IgD-negative memory B cell (primary cell): Measurements from ENCODE around the gene DOK1. TPM values are rescaled to one million over a fixed set of nuclear protein-coding genes. Genes with fewer than 3 reads are reported as not detected.
"Not testable (repeated sequence)": the region's sequence is repeated elsewhere in the genome, so short reads cannot be mapped to it uniquely, and the experiment has no call there.

Experiments
- H3K27ac Mint-ChIP-seq, 3 donors: one replicate each; pipeline ENCODE4 v1.8.0; 2020 to 2022; ENCODE audit warnings: mild to moderate bottlenecking in 3 of 3, mixed read lengths in 3 of 3, moderate library complexity in 1 of 3
- H3K27me3 Mint-ChIP-seq: one replicate; pipeline ENCODE4 v1.8.0; 2021; ENCODE audit warnings: mixed read lengths
- H3K36me3 Mint-ChIP-seq: one replicate; pipeline ENCODE4 v1.8.0; 2020; ENCODE audit warnings: mild to moderate bottlenecking, mixed read lengths
- H3K4me1 Mint-ChIP-seq, 3 donors: one replicate each; pipeline ENCODE4 v1.8.0; 2020 to 2022; ENCODE audit warnings: mixed read lengths in 3 of 3, mild to moderate bottlenecking in 1 of 3
- H3K4me3 Mint-ChIP-seq, 4 donors: one replicate each; pipeline ENCODE4 v1.8.0; 2020 to 2022; ENCODE audit warnings: mild to moderate bottlenecking in 4 of 4, mixed read lengths in 4 of 4, moderate library complexity in 3 of 4
- H3K9me3 Mint-ChIP-seq, 3 donors: one replicate each; pipeline ENCODE4 v1.8.0; 2020 to 2021; ENCODE audit warnings: mixed read lengths in 3 of 3, mild to moderate bottlenecking in 1 of 3
- polyA plus RNA-seq: library from polyadenylated mRNA; unstranded; fragments of 300-500 nt; fragmentation: Illumina TruSeq; gene quantifications from one replicate; pipeline ENCODE4 v1.2.3, GENCODE V29; 2021

DOK1 gene
- polyA plus RNA-seq, 1 donor from 2014 or later, result 48.9 TPM

DNA sequence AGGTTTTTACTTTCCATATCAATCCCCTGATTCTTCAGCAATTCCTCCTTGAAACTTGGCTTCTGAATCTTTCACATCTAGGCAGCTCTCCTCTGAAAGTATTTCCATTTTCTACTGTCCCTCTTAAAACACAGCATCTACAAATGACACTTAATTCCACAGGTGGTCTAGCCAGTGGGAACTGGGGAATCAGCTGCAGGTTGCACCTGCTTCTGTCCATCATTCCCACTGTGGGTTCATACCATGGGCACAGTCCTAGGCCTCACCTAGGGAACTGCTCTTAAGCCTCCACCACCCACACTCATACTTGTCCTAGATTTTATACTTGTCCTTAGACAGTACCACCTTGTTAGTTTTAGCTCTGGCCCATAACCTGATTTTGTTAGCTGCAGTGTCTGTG lies 3.0 kb upstream of the DOK1 start:
- peaks cover 19% of the 10 kb centered on the region for H3K27me3 Mint-ChIP-seq
- H3K9me3 Mint-ChIP-seq, result no peaks in the 10 kb centered on the region
- peaks cover 16 to 24% (median 21%) of the 10 kb centered on the region in 3 donors for H3K4me1 Mint-ChIP-seq
- H3K27ac Mint-ChIP-seq, result peak overlapping the region in 1 of 3 donors; percentile 22
- H3K36me3 Mint-ChIP-seq, result no peaks in the 10 kb centered on the region
- peak overlapping the region in 3 of 4 donors; percentile 7 to 63 (median 57) for H3K4me3 Mint-ChIP-seq

DNA sequence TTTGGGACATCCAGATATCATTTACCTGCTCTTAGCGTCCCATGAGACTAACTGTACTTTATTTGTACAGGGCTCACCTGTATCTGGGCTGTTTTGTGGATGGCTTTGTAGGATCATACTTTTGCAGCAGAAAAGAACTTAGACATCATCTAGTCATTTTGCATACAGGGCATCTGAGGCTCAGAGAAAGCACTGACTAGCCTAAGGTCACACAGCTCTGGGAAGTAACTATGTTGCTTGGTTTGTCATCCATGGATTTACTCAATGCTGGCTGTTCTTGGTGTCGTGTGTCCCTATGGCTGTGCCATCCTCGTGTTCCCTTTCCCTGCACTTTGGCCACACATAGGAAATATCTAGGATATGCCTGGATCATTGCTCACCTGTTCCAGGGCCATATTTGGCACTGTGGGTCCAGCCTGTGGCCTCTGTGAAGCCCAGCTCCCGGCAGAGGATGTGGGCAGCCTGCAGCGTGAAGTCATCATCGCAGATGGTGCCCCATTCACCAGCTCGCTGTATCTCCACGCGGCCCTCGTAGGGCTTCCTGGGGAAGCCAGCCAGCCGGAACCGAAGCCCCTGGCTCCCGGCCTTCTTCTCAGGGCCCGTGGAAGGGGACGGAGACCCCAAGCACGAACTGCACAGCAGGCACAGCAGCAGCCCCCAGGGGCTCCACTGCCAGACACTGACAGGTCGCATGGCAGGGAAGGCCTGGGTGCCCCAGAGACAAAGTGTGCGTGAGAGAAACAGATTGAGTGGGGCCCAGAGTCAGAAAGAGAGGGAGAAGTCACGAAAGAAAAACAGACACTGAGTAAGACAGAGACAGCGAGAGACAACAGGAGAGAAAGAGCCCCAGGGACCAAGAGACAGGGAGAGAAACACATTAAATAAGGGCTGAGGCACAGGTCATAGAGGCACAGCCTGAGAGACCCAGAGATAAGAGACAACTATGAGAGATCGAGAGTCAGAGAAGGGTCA lies 2.3 kb upstream of the DOK1 start:
- no peaks in the 10 kb centered on the region for H3K9me3 Mint-ChIP-seq
- peak overlapping the region; percentile 35 to 78 (median 53) for H3K4me3 Mint-ChIP-seq
- peaks cover 18 to 24% (median 21%) of the 10 kb centered on the region in 3 donors for H3K4me1 Mint-ChIP-seq
- peak overlapping the region; percentile 70 to 97 (median 80) for H3K27ac Mint-ChIP-seq
- peaks cover 17% of the 10 kb centered on the region for H3K27me3 Mint-ChIP-seq
- no peaks in the 10 kb centered on the region for H3K36me3 Mint-ChIP-seq

DNA sequence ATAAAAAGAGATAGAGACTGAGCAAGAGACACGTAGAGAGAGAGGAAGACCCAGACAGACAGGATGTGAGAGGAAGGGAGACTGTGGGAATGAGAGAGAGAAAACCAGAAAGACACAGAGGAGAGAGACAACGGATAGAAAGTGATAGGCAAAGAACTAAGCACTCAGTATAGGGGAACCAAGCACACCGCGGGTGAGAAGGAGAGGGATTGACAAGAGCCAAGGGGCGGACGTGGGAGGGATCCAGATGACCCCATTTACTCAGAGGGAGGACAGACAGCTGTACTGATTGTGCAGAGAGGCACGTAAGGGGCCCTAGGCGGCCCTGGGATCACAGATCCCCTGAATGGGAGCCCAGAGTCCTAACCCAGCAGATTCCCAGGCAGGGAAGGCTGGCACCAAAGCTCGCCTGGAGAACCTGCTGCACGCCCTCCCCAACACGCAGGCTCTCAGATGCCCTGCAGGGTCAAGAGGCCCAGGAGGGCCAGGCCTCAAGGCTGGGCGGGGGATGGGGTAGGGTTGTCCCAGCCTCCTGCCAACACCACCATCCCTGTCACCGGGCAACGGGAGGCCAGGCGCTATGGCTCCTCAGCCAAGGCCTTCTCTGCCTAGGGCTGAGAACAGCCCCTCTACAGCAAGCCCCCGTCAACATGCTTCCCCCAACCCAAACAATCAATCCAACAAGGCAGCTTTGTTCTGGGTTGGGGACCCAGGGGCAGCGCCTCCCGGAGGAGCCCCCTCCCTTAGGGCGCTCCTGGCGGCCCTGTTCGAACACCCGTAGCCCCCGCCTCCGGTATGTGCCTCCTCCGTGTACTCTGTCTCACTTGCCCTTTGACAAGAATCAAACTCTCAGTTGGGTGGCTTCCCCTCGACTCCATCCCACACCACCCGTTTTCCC lies 1.4 kb upstream of the DOK1 start:
- peaks cover 14% of the 10 kb centered on the region for H3K27me3 Mint-ChIP-seq
- no peaks in the 10 kb centered on the region for H3K36me3 Mint-ChIP-seq
- H3K27ac Mint-ChIP-seq, result peak overlapping the region; percentile 70 to 97 (median 80)
- no peaks in the 10 kb centered on the region for H3K9me3 Mint-ChIP-seq
- H3K4me3 Mint-ChIP-seq, result peak overlapping the region; percentile 64 to 96 (median 87)
- H3K4me1 Mint-ChIP-seq, result peaks cover 17 to 24% (median 18%) of the 10 kb centered on the region in 3 donors

DNA sequence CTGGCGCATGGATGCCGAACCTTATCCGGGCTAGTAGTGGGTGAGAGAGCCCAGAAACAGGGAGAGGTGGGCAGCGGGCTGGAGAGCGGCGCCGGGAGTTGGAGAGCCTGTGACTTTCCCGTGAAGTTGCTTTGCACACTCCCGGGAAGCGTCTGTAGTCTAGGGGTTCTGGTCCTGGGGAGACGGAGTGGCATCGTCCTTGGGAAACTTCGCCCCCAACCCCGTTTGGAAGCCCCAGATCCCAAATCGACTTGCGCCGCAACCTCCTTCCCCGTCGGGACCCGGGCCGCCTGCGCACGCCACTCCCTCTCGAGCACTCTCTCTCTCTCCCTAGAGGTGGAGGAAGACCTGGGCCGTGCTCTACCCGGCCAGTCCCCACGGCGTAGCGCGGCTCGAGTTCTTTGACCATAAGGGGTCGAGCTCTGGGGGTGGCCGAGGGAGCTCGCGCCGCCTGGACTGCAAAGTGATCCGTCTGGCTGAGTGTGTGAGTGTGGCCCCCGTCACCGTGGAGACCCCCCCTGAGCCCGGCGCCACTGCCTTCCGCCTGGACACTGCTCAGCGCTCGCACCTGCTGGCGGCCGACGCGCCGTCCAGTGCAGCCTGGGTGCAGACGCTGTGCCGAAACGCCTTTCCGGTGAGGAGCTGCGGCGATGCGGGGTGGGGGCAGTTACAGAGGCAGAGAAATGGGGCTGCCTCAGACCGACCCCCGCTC lies 456 bp downstream of the DOK1 start:
- peaks cover 4% of the 10 kb centered on the region for H3K27me3 Mint-ChIP-seq
- no peaks in the 10 kb centered on the region for H3K9me3 Mint-ChIP-seq
- peaks cover 14 to 16% (median 14%) of the 10 kb centered on the region in 3 donors for H3K4me1 Mint-ChIP-seq
- no peaks in the 10 kb centered on the region for H3K36me3 Mint-ChIP-seq
- peak overlapping the region; percentile 92 to 97 (median 94) for H3K27ac Mint-ChIP-seq
- H3K4me3 Mint-ChIP-seq, result peak overlapping the region; percentile 93 to 96 (median 95)

DNA sequence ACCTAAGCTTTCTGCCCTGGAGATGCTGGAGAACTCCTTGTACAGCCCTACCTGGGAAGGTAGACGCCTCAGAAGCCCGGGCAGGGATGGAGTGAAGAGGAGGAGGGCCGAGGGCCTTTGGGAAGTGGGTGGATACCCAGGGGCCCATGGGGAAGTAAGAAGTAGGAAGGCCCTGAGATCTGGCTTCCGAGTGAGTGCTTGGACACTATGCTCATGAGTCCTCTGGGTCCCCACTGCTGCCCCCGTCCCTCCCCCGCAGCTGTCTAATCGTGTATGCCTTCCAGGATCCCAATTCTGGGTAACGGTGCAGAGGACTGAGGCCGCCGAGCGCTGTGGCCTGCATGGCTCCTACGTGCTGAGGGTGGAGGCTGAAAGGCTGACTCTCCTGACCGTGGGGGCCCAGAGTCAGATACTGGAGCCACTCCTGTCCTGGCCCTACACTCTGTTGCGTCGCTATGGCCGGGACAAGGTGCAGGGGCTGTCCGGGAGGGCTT lies 1.1 kb downstream of the DOK1 start:
- Mint-ChIP-seq H3K4me1 (peaks cover 14 to 16% (median 14%) of the 10 kb centered on the region in 3 donors), H3K36me3 (no peaks in the 10 kb centered on the region), H3K27me3 (peaks cover 5% of the 10 kb centered on the region), H3K4me3 (peak overlapping the region; percentile 93 to 96 (median 95)), H3K27ac (peak overlapping the region; percentile 87 to 94 (median 92)), H3K9me3 (no peaks in the 10 kb centered on the region)

DNA sequence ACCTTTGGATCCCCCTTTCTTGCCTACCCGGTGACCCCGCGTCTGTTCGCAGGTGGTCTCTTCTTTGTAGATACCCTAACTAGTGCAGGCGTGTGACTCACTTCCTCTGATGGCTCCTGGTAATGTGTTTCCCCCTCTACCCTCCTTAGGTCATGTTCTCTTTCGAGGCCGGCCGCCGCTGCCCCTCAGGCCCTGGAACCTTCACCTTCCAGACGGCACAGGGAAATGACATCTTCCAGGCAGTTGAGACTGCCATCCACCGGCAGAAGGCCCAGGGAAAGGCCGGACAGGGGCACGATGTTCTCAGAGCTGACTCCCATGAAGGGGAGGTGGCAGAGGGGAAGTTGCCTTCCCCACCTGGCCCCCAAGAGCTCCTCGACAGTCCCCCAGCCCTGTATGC lies 1.6 kb downstream of the DOK1 start:
- peaks cover under 1% of the 10 kb centered on the region for H3K36me3 Mint-ChIP-seq
- H3K4me1 Mint-ChIP-seq, result peaks cover 14 to 16% (median 14%) of the 10 kb centered on the region in 3 donors
- H3K9me3 Mint-ChIP-seq, result no peaks in the 10 kb centered on the region

DNA sequence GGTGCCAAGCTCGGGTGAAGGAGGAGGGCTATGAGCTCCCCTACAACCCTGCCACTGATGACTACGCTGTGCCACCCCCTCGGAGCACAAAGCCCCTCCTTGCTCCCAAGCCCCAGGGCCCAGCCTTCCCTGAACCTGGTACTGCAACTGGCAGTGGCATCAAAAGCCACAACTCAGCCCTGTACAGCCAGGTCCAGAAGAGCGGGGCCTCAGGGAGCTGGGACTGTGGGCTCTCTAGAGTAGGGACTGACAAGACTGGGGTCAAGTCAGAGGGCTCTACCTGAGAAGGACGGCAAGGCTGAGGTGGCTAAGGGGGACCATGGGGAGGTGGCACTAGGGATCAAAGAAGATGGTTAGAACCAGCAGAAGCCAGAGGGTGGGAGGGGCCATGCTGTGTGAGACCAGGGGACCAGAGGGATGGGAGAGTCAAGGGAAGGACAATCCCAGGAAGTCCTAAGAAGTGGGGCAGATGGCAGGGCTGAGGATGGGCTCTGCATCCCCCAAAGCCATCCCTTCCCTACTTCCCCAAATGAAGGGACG lies 2.4 kb downstream of the DOK1 start:
- Mint-ChIP-seq H3K27ac (peak overlapping the region in 1 of 3 donors; percentile 73), H3K36me3 (peaks cover 2% of the 10 kb centered on the region), H3K4me1 (peaks cover 14% of the 10 kb centered on the region in 3 donors), H3K4me3 (peak overlapping the region in 2 of 4 donors; percentile 58 to 94), H3K27me3 (peaks cover 5% of the 10 kb centered on the region), H3K9me3 (no peaks in the 10 kb centered on the region)

More for the DNA sequence above, 1.6 kb downstream of the DOK1 start:
- peak overlapping the region; percentile 93 to 96 (median 95) for H3K4me3 Mint-ChIP-seq
- H3K27ac Mint-ChIP-seq, result peak overlapping the region in 2 of 3 donors; percentile 73 to 87
- H3K27me3 Mint-ChIP-seq, result peaks cover 5% of the 10 kb centered on the region

DNA sequence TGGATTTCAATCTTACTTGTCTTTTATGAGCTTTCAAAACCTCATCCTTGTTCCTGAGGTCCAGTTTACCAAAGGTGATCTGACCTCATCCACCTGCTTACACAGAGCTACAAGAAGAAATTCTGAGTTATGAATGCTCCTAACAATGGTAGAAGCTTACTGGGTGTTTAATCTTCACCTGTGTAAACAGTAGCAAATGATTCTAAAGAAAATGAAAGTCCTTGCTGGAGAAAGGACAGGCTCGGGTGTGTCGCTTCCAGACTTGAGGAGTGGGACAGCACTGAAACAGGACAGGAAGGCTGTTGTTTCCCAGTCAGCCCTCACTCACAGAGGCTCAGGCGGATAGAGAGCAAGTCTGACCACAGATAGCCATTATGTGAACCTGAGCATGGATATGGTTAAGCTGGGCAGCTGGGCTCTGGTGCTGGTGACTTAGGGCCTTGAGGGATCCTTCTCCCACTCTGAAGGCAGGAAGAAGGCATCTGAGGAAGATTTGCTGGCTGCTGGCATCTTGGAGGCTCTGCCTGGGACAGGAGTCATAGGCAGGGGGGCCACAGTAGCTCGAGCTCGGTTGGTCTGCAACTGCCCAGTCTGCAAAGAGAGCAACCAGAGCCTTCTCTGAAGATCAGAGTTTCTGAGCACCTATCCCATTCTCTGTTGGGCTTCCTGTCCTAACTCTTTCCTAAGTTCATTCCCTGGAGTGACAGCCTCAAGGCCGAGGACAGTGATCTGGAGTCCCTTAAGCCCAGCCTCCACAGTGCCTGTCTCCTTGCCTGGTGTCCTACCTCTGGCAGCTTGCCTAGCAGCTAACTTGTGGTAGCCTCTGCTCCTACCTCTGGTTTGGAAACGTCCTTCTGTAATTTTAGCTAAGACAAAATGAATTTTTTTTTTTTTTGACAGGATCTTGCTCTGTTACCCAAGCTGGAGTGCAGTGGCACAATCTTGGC lies 4.0 kb downstream of the DOK1 start:
- peaks cover 3% of the 10 kb centered on the region for H3K27me3 Mint-ChIP-seq
- peaks cover 8 to 9% (median 8%) of the 10 kb centered on the region in 3 donors for H3K4me1 Mint-ChIP-seq
- peak overlapping the region in 1 of 4 donors; percentile 50 for H3K4me3 Mint-ChIP-seq
- peaks cover 2% of the 10 kb centered on the region for H3K36me3 Mint-ChIP-seq
- H3K9me3 Mint-ChIP-seq, result no peaks in the 10 kb centered on the region
- H3K27ac Mint-ChIP-seq, result peak overlapping the region in 2 of 3 donors; percentile 13 to 51

GRCh38 chr2:74559912-74560311 lies 5.4 kb downstream of the DOK1 start:
- H3K27ac Mint-ChIP-seq, result peak overlapping the region in 1 of 3 donors; percentile 76
- H3K4me3 Mint-ChIP-seq, result no peak overlapping the region
- H3K36me3 Mint-ChIP-seq, result peaks cover 4% of the 10 kb centered on the region
- H3K4me1 Mint-ChIP-seq, result peaks cover 5 to 8% (median 7%) of the 10 kb centered on the region in 3 donors
- peaks cover 3% of the 10 kb centered on the region for H3K27me3 Mint-ChIP-seq
- no peaks in the 10 kb centered on the region for H3K9me3 Mint-ChIP-seq

DNA sequence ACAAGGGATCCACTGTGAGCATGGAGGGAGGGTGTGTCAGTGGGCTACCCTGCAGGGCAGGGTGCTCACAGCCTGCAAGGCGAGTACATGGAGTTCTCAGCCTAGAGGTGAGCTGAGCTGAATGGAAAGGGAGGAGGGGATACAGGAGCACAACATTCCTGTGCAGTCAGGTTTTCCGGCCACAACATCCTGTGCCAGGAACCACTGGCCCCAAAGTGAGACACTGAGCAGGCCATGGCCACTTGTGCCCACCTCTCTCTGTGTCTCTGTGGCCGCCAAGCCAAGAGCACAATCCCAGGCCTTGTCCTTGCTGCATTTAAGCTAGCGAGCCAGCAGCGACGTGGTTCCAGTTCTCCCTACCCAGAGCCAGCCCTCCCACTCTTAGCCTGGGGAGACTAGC lies 6.1 kb downstream of the DOK1 start:
- Mint-ChIP-seq H3K27ac (no peak overlapping the region), H3K27me3 (peaks cover 3% of the 10 kb centered on the region), H3K4me1 (peaks cover 0 to 6% (median 4%) of the 10 kb centered on the region in 3 donors), H3K4me3 (no peak overlapping the region), H3K36me3 (peaks cover 4% of the 10 kb centered on the region), H3K9me3 (no peaks in the 10 kb centered on the region)

DNA sequence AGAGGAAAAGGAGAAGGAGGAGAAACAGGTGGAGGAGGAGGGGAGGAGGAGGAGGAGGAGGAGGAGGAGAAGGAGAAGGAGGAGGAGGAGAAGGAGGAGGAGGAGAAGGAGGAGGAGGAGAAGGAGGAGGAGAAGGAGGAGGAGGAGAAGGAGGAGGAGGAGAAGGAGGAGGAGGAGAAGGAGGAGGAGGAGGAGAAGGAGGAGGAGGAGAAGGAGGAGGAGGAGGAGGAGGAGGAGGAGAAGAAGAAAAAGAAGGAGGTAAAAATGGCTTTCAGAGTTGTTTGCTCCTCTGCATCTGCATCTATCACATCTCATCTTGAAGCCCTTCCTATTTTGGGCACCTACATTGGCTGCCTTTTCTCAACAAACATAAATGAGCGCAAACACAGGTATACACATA lies 6.5 kb downstream of the DOK1 start:
- H3K9me3 Mint-ChIP-seq, H3K36me3 Mint-ChIP-seq, H3K4me1 Mint-ChIP-seq, H3K27ac Mint-ChIP-seq, H3K27me3 Mint-ChIP-seq, H3K4me3 Mint-ChIP-seq: not testable (repeated sequence)

GRCh38 chr2:74562126-74562775 lies 7.7 kb downstream of the DOK1 start:
- H3K36me3 Mint-ChIP-seq, result peaks cover 5% of the 10 kb centered on the region
- H3K27me3 Mint-ChIP-seq, result peaks cover 3% of the 10 kb centered on the region
- no peak overlapping the region for H3K27ac Mint-ChIP-seq
- no peak overlapping the region for H3K4me3 Mint-ChIP-seq
- no peaks in the 10 kb centered on the region for H3K9me3 Mint-ChIP-seq
- H3K4me1 Mint-ChIP-seq, result peaks cover 0 to 2% (median 0%) of the 10 kb centered on the region in 3 donors

- peaks cover 3% of the 10 kb centered on the region for H3K27me3 Mint-ChIP-seq
- H3K9me3 Mint-ChIP-seq, result no peaks in the 10 kb centered on the region
- peaks cover 0 to 6% (median 2%) of the 10 kb centered on the region in 3 donors for H3K4me1 Mint-ChIP-seq
- no peak overlapping the region for H3K27ac Mint-ChIP-seq
- H3K4me3 Mint-ChIP-seq, result no peak overlapping the region
- H3K36me3 Mint-ChIP-seq, result peaks cover 5% of the 10 kb centered on the region
Observed at GRCh38 chr2:74564222-74564621, 9.7 kb downstream of the DOK1 start.
